Measurements from ENCODE around the gene CST8. TPM values are rescaled to one million over a fixed set of nuclear protein-coding genes. Genes with fewer than 3 reads are reported as not detected.
"Not testable (repeated sequence)": the region's sequence is repeated elsewhere in the genome, so short reads cannot be mapped to it uniquely, and the experiment has no call there.

Gene CST8, protein sequence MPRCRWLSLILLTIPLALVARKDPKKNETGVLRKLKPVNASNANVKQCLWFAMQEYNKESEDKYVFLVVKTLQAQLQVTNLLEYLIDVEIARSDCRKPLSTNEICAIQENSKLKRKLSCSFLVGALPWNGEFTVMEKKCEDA
- not detected for polyA plus RNA-seq (ENCODE audit: insufficient read length in 4 of 4)

GRCh38 chr20:23490817-23491216, at the start of gene CST8:
CST8 (plus strand) TSS chr20:23491117; CDS start chr20:23491668, 551 bp downstream.
- no peak for DNase-seq (ENCODE audit: low read depth in 4 of 4, low spot score in 3 of 4)

DNA sequence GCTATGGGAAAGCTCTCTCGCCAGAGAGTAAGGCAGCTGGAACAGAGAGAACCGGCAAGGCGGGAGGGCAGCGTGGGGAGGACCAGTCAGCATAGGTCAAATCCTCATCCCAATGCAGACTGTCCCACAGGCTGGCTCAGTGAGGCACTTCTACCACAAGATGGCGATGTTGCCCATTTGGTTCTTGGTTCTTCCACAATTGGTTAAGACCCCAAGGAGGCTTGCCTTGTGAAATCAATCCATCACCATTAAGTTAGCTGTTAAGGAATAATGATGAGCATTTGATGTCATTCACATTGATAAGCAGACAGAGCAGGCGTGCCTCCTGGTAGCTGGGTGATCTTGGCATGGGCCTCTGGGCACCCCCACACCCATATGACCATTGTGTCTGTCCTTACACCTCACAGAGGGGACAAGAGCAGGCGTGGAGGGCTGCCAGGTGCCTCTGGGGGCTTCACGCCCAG, 49.0 kb upstream of the CST8 start:
- peak; percentile 39 to 71 (median 58) for DNase-seq (ENCODE audit: low read depth in 4 of 4, low spot score in 3 of 4)

DNA sequence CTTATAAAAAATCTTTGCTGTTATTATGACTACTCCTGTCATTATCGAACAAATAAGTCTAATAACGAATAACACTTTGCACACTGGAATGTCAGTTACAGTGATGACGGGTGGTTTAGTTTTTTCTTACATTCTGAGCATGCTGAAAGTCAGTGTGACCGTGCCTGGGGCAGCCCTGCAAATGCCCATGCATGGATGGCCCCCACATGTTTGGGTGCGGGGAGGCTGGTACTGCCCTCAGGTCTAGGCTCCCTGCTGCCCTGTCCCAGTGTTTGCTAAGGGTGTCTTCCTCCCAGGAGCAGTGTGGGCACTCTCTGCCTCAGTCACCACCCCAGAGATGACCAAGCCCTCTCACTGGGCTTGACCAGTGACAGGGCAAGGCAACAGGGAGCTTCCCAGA, 48.5 kb upstream of the CST8 start:
- DNase-seq (ENCODE audit: low read depth in 4 of 4, low spot score in 3 of 4): no peak

DNA sequence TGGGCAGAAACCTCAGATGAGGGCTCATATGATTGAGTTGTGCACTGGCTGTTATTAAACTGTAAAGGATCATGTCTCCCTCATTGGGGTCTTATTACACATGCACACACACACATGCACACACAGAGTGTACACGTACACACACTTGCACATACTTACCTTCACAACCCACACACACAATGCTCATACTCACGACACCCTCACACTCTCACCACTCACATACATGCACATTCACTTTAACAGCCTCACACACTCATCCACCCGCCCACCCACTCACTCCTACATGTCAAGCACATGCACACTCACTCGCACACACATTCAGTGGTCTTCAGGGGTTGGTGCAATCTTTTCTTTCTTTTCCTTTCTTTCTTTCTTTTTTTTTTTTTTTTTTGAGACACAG, 46.1 kb upstream of the CST8 start:
- DNase-seq (ENCODE audit: low read depth in 4 of 4, low spot score in 3 of 4): no peak

GRCh38 chr20:23445596-23446217, 45.2 kb upstream of the CST8 start:
- DNase-seq (ENCODE audit: low read depth in 4 of 4, low spot score in 3 of 4): no peak

DNA sequence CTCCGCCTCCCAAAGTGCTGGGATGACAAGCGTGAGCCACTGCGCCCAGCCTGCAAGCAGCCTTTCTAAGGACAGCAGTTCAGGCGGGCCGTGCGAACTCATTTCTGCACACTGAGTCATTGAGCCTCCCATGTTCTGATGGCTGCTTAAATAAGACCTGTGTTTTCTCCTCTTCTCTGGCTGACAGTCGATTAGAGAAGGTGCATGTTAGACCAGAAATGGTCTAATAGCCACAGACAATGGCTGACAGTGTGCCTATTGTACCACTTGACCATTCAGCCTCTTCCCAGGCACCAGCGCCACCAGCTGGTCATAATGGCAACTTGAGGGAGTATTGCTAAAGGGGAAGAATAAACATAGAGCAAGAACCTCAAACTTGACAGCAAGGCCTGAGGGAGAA, 44.4 kb upstream of the CST8 start:
- no peak for DNase-seq (ENCODE audit: low read depth in 4 of 4, low spot score in 3 of 4)

- DNase-seq (ENCODE audit: low read depth in 4 of 4, low spot score in 3 of 4): no peak
These were observed 42.8 kb upstream of the CST8 start for GRCh38 chr20:23448167-23448566.

DNA sequence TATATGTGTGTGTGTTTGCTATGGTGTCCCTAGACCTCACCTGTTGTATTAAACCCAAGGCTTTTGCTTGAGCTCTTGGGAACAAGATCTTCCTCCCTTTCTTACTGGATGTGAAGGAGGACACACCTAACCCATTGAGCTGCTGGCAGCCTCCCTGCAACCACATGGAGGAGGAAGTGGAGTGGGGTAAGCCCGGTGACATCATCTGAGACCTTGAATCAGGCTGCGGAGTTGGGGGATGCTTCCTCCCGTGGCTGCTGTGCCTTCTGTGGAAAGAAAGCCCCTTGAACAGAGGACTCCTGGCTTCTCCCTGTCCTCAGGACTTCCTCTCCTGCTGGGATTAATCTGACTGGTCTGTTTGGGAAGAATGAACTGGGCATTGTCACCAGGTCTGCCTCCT, 41.5 kb upstream of the CST8 start:
- DNase-seq (ENCODE audit: low read depth in 4 of 4, low spot score in 3 of 4): no peak

GRCh38 chr20:23450877-23451276, 40.0 kb upstream of the CST8 start:
- DNase-seq (ENCODE audit: low read depth in 4 of 4, low spot score in 3 of 4): no peak

- no peak for DNase-seq (ENCODE audit: low read depth in 4 of 4, low spot score in 3 of 4)
These were observed 38.9 kb upstream of the CST8 start for GRCh38 chr20:23451956-23452487.

DNA sequence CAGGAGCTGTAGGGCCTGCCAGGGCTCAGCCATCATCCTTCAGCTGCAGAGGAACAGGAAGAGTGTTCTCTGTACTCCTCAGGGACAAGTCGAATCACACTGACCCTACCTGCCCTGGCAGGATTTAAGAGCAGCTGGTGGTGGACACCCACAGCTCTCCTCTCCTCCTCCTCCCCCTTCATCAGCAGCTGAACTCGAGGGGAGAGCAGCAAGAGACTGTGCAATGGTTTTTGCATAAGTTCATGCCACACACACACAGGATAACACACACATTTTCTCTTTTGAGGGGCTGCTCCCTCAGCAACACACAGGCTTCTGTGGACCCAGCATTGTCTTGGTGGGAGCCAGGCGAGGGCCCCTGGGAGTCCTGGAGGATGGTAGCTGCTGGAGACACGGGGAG, 38.1 kb upstream of the CST8 start, which contains the start of gene CST11:
Gene CST11, minus strand, starts transcription at position 101 of the 400 bp plus-strand sequence. Its CDS starts 65 bp downstream, at position 36.
- no peak for DNase-seq (ENCODE audit: low read depth in 4 of 4, low spot score in 3 of 4)

DNA sequence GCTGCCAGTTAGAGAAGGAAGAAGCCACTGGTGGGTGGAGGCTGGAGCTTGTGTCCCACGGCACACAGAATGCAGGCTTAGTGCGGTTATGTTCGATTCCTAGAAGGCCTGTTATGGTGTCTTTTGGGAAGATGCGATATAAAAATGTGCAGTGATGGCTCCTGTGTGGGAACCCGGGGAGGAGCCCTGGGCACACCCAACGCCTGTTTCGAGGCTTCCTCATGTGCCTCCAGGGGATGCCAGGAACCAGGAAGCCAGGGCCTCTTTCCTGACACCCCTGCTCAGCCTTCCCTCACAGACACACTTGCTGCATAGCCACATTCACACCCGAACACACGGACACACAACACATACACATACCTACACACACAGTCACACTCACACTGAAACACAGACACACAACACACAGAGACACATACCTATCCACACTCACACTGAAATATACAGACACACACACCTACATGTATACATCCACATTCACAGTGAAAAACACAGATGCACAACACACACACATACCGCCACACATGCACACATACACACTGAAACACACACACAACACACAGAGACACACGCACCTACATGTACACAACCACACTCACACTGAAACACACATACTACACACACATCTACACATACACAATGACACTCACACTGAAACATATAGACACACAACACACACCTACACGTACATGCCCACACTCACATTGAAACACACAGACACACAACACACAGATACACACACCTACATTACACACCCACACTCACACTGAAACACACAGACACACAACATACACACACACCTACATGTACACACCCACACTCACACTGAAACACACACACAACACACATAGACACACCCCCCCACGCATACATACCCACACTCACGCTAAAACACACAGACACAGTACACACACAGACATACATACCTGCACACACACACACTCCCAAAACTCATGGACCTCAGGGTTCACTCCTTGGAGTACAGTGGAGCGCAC, 37.1 kb upstream of the CST8 start:
- no peak for DNase-seq (ENCODE audit: low read depth in 4 of 4, low spot score in 3 of 4)

GRCh38 chr20:23454816-23455215, 36.1 kb upstream of the CST8 start:
- DNase-seq (ENCODE audit: low read depth in 4 of 4, low spot score in 3 of 4): no peak

GRCh38 chr20:23455639-23456038, 35.3 kb upstream of the CST8 start:
- no peak for DNase-seq (ENCODE audit: low read depth in 4 of 4, low spot score in 3 of 4)

DNA sequence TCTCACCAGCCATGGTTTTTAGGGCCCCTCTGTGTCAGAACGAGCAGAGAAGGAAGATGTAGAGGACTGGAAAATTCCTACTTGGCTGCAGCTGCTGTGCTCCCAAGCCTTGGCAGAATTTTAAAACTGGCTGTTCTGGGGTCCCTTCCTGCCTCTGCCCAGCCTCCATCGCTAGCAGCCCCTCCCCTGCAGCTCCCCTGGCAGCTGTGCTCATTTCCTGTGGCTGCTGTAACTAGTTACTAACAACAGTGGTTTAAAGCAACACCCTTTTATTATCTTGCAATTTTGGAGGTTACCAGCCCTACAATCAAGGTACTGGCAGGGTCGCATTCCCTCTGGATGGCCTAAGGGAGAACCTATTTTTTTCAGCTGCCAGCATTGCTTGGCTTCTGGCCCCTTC, 34.5 kb upstream of the CST8 start:
- no peak for DNase-seq (ENCODE audit: low read depth in 4 of 4, low spot score in 3 of 4)

DNA sequence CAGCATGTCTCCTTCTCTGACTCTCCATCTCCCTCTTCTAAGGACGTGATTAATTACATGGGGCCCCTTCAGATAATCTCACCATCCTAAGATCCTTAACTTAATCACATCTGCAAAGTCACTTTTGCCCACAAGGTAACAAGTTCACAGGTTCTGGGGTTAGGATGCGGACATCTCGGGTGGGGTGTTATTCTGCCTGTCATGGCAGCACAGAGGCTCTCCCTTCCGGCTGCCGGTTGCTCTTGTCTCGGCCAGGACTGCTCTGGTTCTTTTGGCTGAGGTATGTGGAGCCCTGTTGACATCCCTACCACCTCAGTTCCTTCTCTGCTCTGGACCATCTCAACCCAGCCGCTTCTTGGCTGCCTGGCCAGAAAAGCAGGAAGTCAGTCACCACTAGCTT, 34.0 kb upstream of the CST8 start:
- DNase-seq (ENCODE audit: low read depth in 4 of 4, low spot score in 3 of 4): no peak

GRCh38 chr20:23459461-23460150, 31.3 kb upstream of the CST8 start:
- DNase-seq (ENCODE audit: low read depth in 4 of 4, low spot score in 3 of 4): no peak

DNA sequence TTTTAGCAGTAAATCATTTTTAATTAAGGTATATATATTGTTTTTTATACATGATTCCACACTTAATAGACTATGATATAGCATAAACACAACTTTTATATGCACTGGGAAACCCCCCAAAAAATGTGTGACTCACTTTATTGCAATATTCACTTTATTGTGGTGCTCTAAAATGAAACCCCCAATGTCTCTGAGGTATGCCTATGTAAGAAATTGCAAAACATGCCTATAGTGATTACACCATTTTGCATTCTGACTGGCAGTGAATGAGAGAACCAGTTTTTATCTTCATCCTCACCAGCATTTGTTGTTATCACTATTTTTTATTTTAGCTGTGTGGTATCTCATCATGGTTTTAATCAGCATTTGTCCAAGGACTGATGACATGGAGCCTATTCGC, 29.7 kb upstream of the CST8 start:
- no peak for DNase-seq (ENCODE audit: low read depth in 4 of 4, low spot score in 3 of 4)

- DNase-seq (ENCODE audit: low read depth in 4 of 4, low spot score in 3 of 4): not testable (repeated sequence)
These were observed 24.0 kb upstream of the CST8 start for GRCh38 chr20:23466961-23467360.

DNA sequence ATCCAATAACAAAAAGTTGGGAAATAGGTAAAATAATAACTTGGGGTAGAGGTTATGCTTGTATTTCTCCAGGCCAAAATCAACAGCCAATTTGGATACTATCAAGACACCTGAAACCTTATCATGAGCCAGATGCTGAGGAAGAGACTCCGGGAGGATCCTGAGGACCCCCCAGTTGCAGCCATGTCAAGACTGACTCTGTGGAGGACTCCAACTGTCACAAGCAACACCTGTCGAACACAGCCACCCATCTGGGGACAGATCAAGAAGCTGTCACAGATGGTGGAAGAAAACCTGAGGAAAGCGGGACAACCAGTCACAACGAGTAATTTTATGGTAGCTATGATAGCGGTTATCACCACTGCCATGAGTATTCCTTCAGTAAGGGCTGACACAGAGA, 18.6 kb upstream of the CST8 start:
- DNase-seq (ENCODE audit: low read depth in 4 of 4, low spot score in 3 of 4): not testable (repeated sequence)

Data from left renal pelvis (tissue), 4 donors.